HuH-7.5 (cell line): ENCODE data around the gene ROR2.

Experiments used
- DNase-seq: peaks from one replicate; pipeline ENCODE4 v3.0.0; 2011; ENCODE audit warnings: low spot score

The ROR2 gene

GRCh38 chr9:91515074-91515687 lies 434.8 kb downstream of the ROR2 start:
- no peak for DNase-seq
